GM23338 (cell line): ENCODE data around the gene MYT1. TPM values are rescaled to one million over a fixed set of nuclear protein-coding genes. Genes with fewer than 3 reads are reported as not detected.
A peak's percentile ranks its signal among the peaks of the same experiment; 100 is the strongest.

Source experiments
- ATAC-seq: fragments of 200-7000 bp; cut with Tn5 transposase; 3 replicates; pipeline ENCODE4 v1.9.1; 2020
- DNase-seq: peaks from one replicate; pipeline ENCODE4 v3.0.0-alpha.2; 2015; ENCODE audit warnings: low spot score
- H2AFZ ChIP-seq: fragments of 200-600 bp; sonication (generic); 2 replicates; pipeline ENCODE4 v1.8.0; 2016; ENCODE audit warnings: antibody characterized with exemption, mild to moderate bottlenecking, moderate library complexity
- H3F3A ChIP-seq: fragments of 200-600 bp; sonication (generic); replicated peaks from 2 replicates; pipeline ENCODE4 v1.8.0; 2017; ENCODE audit warnings: antibody characterized with exemption, mixed run types, low read depth
- H3K27ac ChIP-seq: fragments of 200-600 bp; sonication (generic); 2 replicates; pipeline ENCODE4 v1.6.1; 2016; ENCODE audit warnings: low read depth
- H3K27me3 ChIP-seq: fragments of 200-600 bp; sonication (generic); 2 replicates; pipeline ENCODE4 v1.8.0; 2016; ENCODE audit warnings: mild to moderate bottlenecking, mixed run types, moderate library complexity; ENCODE audit not compliant: insufficient read depth
- H3K36me3 ChIP-seq: fragments of 200-600 bp; sonication (generic); 2 replicates; pipeline ENCODE4 v1.8.0; 2016; ENCODE audit warnings: mild to moderate bottlenecking; ENCODE audit not compliant: insufficient read depth
- H3K4me1 ChIP-seq: fragments of 200-600 bp; sonication (generic); 2 replicates; pipeline ENCODE4 v1.8.0; 2016; ENCODE audit warnings: mild to moderate bottlenecking, moderate library complexity; ENCODE audit not compliant: insufficient read depth
- H3K4me2 ChIP-seq: fragments of 200-600 bp; sonication (generic); 2 replicates; pipeline ENCODE4 v1.7.1; 2017; ENCODE audit warnings: mixed run types
- H3K4me3 ChIP-seq: fragments of 200-600 bp; sonication (generic); 2 replicates; pipeline ENCODE4 v1.6.1; 2016; ENCODE audit warnings: mixed run types
- H3K79me2 ChIP-seq: fragments of 200-600 bp; sonication (generic); replicated peaks from 2 replicates; pipeline ENCODE4 v1.8.0; 2017; ENCODE audit warnings: mild to moderate bottlenecking; ENCODE audit not compliant: insufficient read depth
- H3K9me2 ChIP-seq: fragments of 200-600 bp; sonication (generic); 2 replicates; pipeline ENCODE4 v1.8.0; 2017; ENCODE audit not compliant: insufficient read depth
- H4K20me1 ChIP-seq: fragments of 200-600 bp; sonication (generic); replicated peaks from 2 replicates; pipeline ENCODE4 v1.8.0; 2017; ENCODE audit warnings: mild to moderate bottlenecking; ENCODE audit not compliant: insufficient read depth
- H3K27ac Mint-ChIP-seq: 2 replicates; pipeline ENCODE4 v1.8.0; 2020; ENCODE audit warnings: inconsistent platforms, mild to moderate bottlenecking, moderate library complexity, mixed read lengths
- H3K27me3 Mint-ChIP-seq: 3 replicates; pipeline ENCODE4 v1.8.0; 2022; ENCODE audit warnings: low read depth, mild to moderate bottlenecking, moderate library complexity, mixed read lengths, inconsistent platforms; ENCODE audit not compliant: insufficient read depth, poor library complexity
- H3K36me3 Mint-ChIP-seq: 3 replicates; pipeline ENCODE4 v1.8.0; 2021; ENCODE audit warnings: low read depth, mild to moderate bottlenecking, inconsistent platforms, moderate library complexity, mixed read lengths
- H3K4me1 Mint-ChIP-seq: 3 replicates; pipeline ENCODE4 v1.8.0; 2020; ENCODE audit warnings: mild to moderate bottlenecking, inconsistent platforms, mixed read lengths
- H3K4me3 Mint-ChIP-seq: 3 replicates; pipeline ENCODE4 v1.8.0; 2021; ENCODE audit warnings: moderate library complexity, mild to moderate bottlenecking, inconsistent platforms, mixed read lengths
- H3K9me3 Mint-ChIP-seq: 3 replicates; pipeline ENCODE4 v1.8.0; 2020; ENCODE audit warnings: moderate library complexity, mild to moderate bottlenecking, inconsistent platforms, mixed read lengths
- CREB1 ChIP-seq: fragments of 250-450 bp; sonication (Bioruptor Pico); IDR thresholded peaks from 2 replicates; pipeline ENCODE4 v1.5.0; 2020; ENCODE audit warnings: low read depth, mild to moderate bottlenecking, moderate library complexity
- CTCF ChIP-seq, 2 experiments: fragments of 200-600 bp in 1 of 2; sonication (generic) in 1 of 2; conservative IDR thresholded peaks; 2 replicates each; pipeline versions ENCODE4 v1.5.1 to v1.6.1; 2016 to 2017; ENCODE audit warnings: antibody characterized with exemption in 2 of 2, low read depth in 2 of 2, mild to moderate bottlenecking in 2 of 2, moderate library complexity in 1 of 2
- ETS1 ChIP-seq: IDR thresholded peaks from 2 replicates; pipeline ENCODE4 v1.6.1; 2016; ENCODE audit warnings: antibody characterized with exemption
- EZH2 ChIP-seq: fragments of 200-600 bp; sonication (generic); IDR thresholded peaks from one replicate; pipeline ENCODE4 v1.8.0; 2017; ENCODE audit warnings: antibody characterized with exemption, mild to moderate bottlenecking, low read depth; ENCODE audit not compliant: unreplicated experiment
- EZH2phosphoT487 ChIP-seq: fragments of 200-600 bp; sonication (generic); IDR thresholded peaks from one replicate; pipeline ENCODE4 v1.8.1; 2018; ENCODE audit warnings: antibody characterized with exemption; ENCODE audit not compliant: unreplicated experiment
- JUNB ChIP-seq: IDR thresholded peaks from one replicate; pipeline ENCODE4 v1.6.1; 2016; ENCODE audit warnings: antibody characterized with exemption; ENCODE audit not compliant: unreplicated experiment
- NANOG ChIP-seq: IDR thresholded peaks from 2 replicates; pipeline ENCODE4 v1.6.1; 2016; ENCODE audit warnings: antibody characterized with exemption, borderline replicate concordance
- POLR2AphosphoS5 ChIP-seq: IDR thresholded peaks from 2 replicates; pipeline ENCODE4 v1.6.1; 2016; ENCODE audit warnings: antibody characterized with exemption, low read depth
- ZNF331 ChIP-seq: fragments of 250-450 bp; sonication (Bioruptor Pico); IDR thresholded peaks from 2 replicates; pipeline ENCODE4 v1.5.0; 2020; ENCODE audit warnings: low read depth, mild to moderate bottlenecking, moderate library complexity
- polyA plus RNA-seq: library from polyadenylated mRNA; unstranded; fragments of >200 nt; fragmentation: Nextera tagmentation; extraction: Ambion mirVana; gene quantifications from 2 replicates; pipeline ENCODE4 v1.2.1, GENCODE V29; 2016
- total RNA-seq: library from RNA; depleted of rRNA; stranded (reverse); fragments of >200 nt; shearing (Covaris generic); gene quantifications from 2 replicates; pipeline ENCODE4 v1.2.3, GENCODE V29; 2014

MYT1 gene
- total and polyA plus RNA-seq, 2 experiments from 2014 or later = 0.83 to 1.6 TPM

DNA sequence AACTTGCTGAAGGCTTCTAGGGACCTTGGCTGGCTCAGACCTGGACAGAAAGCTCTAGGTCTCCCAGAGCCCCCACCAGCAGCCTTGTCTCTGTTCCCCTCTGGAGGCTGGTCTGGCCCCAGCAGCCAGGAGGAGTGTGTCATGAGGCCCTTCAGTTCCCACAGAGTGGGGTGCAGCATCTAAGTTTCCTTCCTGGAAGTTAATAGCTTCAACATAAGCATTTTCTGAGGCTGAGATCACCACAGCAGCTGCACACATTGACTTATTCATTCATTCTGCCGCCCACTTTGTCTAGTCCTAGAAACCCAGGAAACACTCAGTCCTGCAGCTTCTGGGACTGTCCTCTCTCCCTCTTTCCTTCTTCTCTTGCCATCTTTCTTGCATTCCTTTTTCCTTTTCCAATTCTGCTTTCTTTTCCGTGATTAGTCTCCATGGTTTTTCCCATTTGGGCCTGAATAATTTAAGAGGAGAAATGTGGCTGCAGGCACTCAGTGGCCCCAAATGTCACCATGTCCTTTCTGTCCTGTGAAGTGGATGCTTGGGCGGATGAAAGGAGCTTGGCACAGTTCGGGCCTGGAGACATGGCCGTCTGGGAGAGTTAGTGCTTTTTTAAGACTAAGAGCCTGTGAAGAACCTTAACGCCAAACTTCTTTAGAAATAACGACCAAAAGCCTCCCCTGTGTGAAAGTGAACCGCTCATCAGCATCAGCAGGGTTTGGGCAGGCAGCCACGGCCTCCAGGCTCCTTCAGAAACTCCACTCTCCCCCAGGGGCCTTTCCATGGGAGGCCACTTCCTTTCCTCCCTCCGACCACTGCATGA is 60.3 kb downstream of the MYT1 start:
- H2AFZ ChIP-seq = no peak overlapping the region
- no peak overlapping the region for H3K27ac Mint-ChIP-seq
- H3K27ac ChIP-seq = no peak overlapping the region
- H3K79me2 ChIP-seq = no peaks in the 10 kb centered on the region
- H3K36me3 ChIP-seq = no peaks in the 10 kb centered on the region
- H3F3A ChIP-seq = no peaks in the 10 kb centered on the region
- no peak for ATAC-seq
- H3K4me2 ChIP-seq = peak overlapping the region; percentile 74; the same call in 1 of the 2 replicates
- peaks cover 21% of the 10 kb centered on the region for H3K4me1 Mint-ChIP-seq
- no peaks in the 10 kb centered on the region for H3K9me2 ChIP-seq
- H3K27me3 Mint-ChIP-seq = peaks cover 8% of the 10 kb centered on the region
- H4K20me1 ChIP-seq = no peaks in the 10 kb centered on the region
- peaks cover 10% of the 10 kb centered on the region for H3K4me1 ChIP-seq
- H3K4me3 ChIP-seq = no peak overlapping the region
- H3K4me3 Mint-ChIP-seq = no peak overlapping the region; the same call in 2 of the 3 replicates
- TF ChIP-seq CREB1 (no peak), EZH2phosphoT487 (no peak), ETS1 (no peak)
- DNase-seq = no peak
- no peaks in the 10 kb centered on the region for H3K9me3 Mint-ChIP-seq
- no peaks in the 10 kb centered on the region for H3K36me3 Mint-ChIP-seq
- H3K27me3 ChIP-seq = no peaks in the 10 kb centered on the region

DNA sequence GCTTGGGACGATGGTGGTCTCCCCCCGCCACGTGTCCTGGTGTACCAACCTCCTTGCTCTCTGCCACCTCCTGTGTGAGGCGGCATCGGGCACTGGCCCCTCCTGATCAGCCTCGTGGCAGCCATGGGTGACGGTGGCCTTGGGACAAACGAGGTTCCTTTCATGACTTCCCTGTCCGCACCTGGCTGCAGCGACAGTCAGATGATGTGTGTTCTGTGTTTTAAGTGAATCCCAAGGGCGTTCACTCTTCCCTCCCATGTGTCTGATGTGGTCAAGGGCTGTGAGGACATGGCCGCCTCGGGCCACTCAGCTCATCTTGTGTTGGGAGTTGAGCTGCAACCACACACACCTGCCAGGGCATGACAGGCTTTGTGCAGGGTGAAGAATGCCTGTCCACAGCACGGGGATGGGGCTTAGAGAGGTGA is 60.9 kb downstream of the MYT1 start:
- H3K4me3 ChIP-seq = no peak overlapping the region
- H3K4me1 ChIP-seq = peaks cover 10% of the 10 kb centered on the region
- no peaks in the 10 kb centered on the region for H3K27me3 ChIP-seq
- no peak overlapping the region for H3K27ac ChIP-seq
- Mint-ChIP-seq H3K4me3 (no peak overlapping the region), H3K4me1 (peaks cover 23% of the 10 kb centered on the region), H3K9me3 (no peaks in the 10 kb centered on the region), H3K27ac (no peak overlapping the region), H3K36me3 (no peaks in the 10 kb centered on the region), H3K27me3 (peaks cover 8% of the 10 kb centered on the region)
- H3K4me2 ChIP-seq = no peak overlapping the region
- no peak for ATAC-seq
- no peaks in the 10 kb centered on the region for H4K20me1 ChIP-seq
- TF ChIP-seq ZNF331 (CRISPR knock-in tag) (no peak), CTCF (conservative IDR thresholded peaks at IDR 0.05; ENCODE audit: low read depth in 2 of 2) (no peak), POLR2AphosphoS5 (no peak), EZH2 (no peak), NANOG (no peak), JUNB (no peak)
- no peaks in the 10 kb centered on the region for H3K36me3 ChIP-seq
- H3K79me2 ChIP-seq = no peaks in the 10 kb centered on the region
- DNase-seq = no peak
- H3F3A ChIP-seq = no peaks in the 10 kb centered on the region
- H3K9me2 ChIP-seq = no peaks in the 10 kb centered on the region
- H2AFZ ChIP-seq = no peak overlapping the region
